GM12891 (cell line): ENCODE results near the gene TMEM273.

Source experiments
- DNase-seq: peaks from one replicate; pipeline ENCODE4 v3.0.0; 2011; ENCODE audit warnings: low spot score; ENCODE audit not compliant: insufficient read length
- FAIRE-seq: peaks from 2 replicates; lab custom pipeline; 2011; peaks lifted over from hg19 to GRCh38; lab: Jason Lieb, UNC
- PAX5 ChIP-seq: IDR thresholded peaks from 2 replicates; pipeline ENCODE4 v1.6.1; 2011; ENCODE audit warnings: low read length, moderate library complexity, mild to moderate bottlenecking; ENCODE audit not compliant: insufficient read depth, severe bottlenecking
- POLR2A ChIP-seq: IDR thresholded peaks from 2 replicates; pipeline ENCODE4 v1.6.1; 2011; ENCODE audit warnings: low read depth, low read length, control low read depth
- POLR2AphosphoS5 ChIP-seq: IDR thresholded peaks from 2 replicates; pipeline ENCODE4 v1.6.1; 2011; ENCODE audit warnings: low read depth, low read length, control low read depth
- POU2F2 ChIP-seq: IDR thresholded peaks from 2 replicates; pipeline ENCODE4 v1.6.1; 2011; ENCODE audit warnings: low read depth, mild to moderate bottlenecking, control low read depth, low read length, moderate library complexity
- SPI1 ChIP-seq: IDR thresholded peaks from 2 replicates; pipeline ENCODE4 v1.6.1; 2011; ENCODE audit warnings: low read depth, low read length, control low read depth
- TAF1 ChIP-seq: IDR thresholded peaks from 2 replicates; pipeline ENCODE4 v1.6.1; 2011; ENCODE audit warnings: low read depth, low read length, control low read depth

Gene TMEM273

GRCh38 chr10:49222170-49222569 is 34.0 kb upstream of the TMEM273 start:
- FAIRE-seq (no peak), DNase-seq (no peak)
- TF ChIP-seq POU2F2 (no peak), TAF1 (no peak), POLR2AphosphoS5 (no peak), POLR2A (no peak), PAX5 (no peak), SPI1 (no peak)

GRCh38 chr10:49220679-49221078 is 32.5 kb upstream of the TMEM273 start:
- TF ChIP-seq POU2F2 (no peak), POLR2AphosphoS5 (no peak), SPI1 (no peak), TAF1 (no peak), POLR2A (no peak), PAX5 (no peak)
- no peak for FAIRE-seq
- no peak for DNase-seq

- FAIRE-seq (no peak), DNase-seq (no peak)
- TF ChIP-seq POLR2A, result no peak
- TF ChIP-seq POU2F2, result no peak
- TF ChIP-seq TAF1, result no peak
- TF ChIP-seq SPI1, result no peak
- no peak for TF ChIP-seq POLR2AphosphoS5
- no peak for TF ChIP-seq PAX5
Observed at GRCh38 chr10:49220031-49220430, 31.8 kb upstream of the TMEM273 start.

DNA sequence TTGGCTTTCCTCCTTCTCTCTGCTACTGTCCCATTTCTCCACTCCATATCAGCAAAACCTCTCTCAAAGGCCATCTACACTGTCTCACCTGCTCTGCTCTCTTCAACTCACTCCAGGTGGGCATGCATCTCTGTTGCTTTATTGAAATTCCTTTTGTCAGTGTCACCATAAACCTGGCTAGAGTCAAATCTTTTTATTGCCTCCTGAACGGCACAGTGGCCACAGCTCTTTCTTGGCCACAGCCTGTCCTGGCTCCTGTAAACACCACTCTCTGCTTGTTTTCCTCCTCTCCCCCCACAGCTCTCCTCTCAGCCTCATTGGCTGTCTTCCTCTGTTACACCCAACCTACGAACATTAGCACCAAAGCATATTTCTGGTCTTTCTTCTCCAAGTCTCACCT is 31.1 kb upstream of the TMEM273 start:
- FAIRE-seq, result no peak
- TF ChIP-seq POLR2AphosphoS5 (no peak), POLR2A (no peak), PAX5 (no peak), SPI1 (no peak), TAF1 (no peak), POU2F2 (no peak)
- no peak for DNase-seq

DNA sequence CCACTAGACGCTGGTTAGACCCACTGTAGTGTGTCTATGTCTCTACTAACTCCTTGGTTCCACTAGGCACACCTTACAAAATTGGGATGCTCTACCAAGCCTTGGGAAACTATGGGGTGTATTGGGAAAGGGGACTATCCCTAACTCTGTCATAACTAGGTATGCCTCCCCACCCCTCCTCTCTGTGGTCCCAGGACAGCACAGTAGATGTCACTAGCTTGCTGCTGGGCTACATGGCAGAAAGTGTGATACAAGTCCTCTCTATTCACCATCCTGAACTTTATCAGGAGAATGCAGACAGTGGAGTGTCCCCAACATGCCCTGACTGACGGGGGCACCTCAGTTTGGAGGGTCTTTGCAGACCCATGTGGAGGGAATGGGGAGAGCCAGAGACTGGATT is 30.3 kb upstream of the TMEM273 start:
- DNase-seq (no peak), FAIRE-seq (no peak)
- no peak for TF ChIP-seq PAX5

GRCh38 chr10:49217645-49218044 is 29.5 kb upstream of the TMEM273 start:
- no peak for FAIRE-seq
- TF ChIP-seq POU2F2, result no peak
- TF ChIP-seq TAF1, result no peak
- no peak for TF ChIP-seq PAX5
- TF ChIP-seq POLR2AphosphoS5, result no peak
- TF ChIP-seq POLR2A, result no peak
- DNase-seq, result no peak

DNA sequence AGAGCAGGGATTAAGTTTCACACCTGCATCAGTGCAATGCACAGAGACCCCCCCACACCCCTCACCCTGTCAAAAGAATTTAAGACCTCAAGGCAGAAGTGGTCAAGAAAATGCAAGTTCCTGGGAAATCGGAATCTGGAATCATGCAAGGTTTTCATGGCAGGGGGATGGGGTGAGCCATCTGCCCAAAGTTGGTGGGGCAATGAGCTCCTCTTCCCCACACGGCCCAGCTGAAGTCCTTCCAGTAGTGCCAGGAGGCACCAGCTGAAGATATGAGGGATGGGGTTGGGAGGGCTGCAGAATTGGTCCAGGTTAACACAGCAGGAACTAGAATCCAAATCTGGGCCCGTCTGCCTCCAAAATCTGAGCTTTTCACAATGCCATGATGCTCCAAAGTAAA is 25.0 kb upstream of the TMEM273 start:
- DNase-seq, result no peak
- no peak for FAIRE-seq

GRCh38 chr10:49212783-49213182 is 24.6 kb upstream of the TMEM273 start:
- FAIRE-seq (no peak), DNase-seq (no peak)
- TF ChIP-seq TAF1 (no peak), PAX5 (no peak), POLR2AphosphoS5 (no peak), POU2F2 (no peak), POLR2A (no peak)

More for the DNA sequence above, 25.0 kb upstream of the TMEM273 start:
- TF ChIP-seq TAF1, result no peak
- TF ChIP-seq POU2F2, result no peak
- TF ChIP-seq PAX5, result no peak
- TF ChIP-seq SPI1, result no peak
- no peak for TF ChIP-seq POLR2A
- no peak for TF ChIP-seq POLR2AphosphoS5

DNA sequence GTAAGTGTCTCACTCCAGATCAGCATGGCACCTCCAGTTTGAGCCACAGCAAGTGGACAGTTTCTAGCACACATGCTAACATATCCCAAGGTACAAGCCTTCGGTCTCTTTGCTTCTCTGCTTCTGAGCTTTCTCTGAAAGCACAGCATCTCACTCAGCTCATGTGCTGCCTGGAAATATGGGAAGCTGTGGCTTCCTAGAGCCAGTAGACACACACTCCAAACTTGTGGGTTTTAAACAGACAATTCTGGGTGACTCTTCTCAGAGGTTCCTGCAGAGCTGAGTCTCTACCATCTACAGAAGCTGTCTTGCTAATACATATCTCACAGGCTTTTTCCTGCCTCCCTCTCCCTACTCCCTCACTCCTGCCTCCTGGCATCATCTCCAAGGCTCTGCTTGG is 23.9 kb upstream of the TMEM273 start:
- DNase-seq (no peak), FAIRE-seq (no peak)
- no peak for TF ChIP-seq TAF1
- no peak for TF ChIP-seq PAX5
- no peak for TF ChIP-seq SPI1
- TF ChIP-seq POU2F2, result no peak
- TF ChIP-seq POLR2A, result no peak
- TF ChIP-seq POLR2AphosphoS5, result no peak

GRCh38 chr10:49208996-49209395 is 20.8 kb upstream of the TMEM273 start:
- DNase-seq, result no peak
- FAIRE-seq, result no peak
- TF ChIP-seq POLR2AphosphoS5, result no peak
- TF ChIP-seq TAF1, result no peak
- TF ChIP-seq POU2F2, result no peak
